GM18508 (cell line): ENCODE measurements around the gene BICD1.
"Not testable (repeated sequence)": the region's sequence is repeated elsewhere in the genome, so short reads cannot be mapped to it uniquely, and the experiment has no call there.

Experiments
- ATAC-seq: cut with Tn5 transposase; IDR thresholded peaks from one replicate; pipeline ENCODE4 v1.9.1; 2021; ENCODE audit warnings: moderate number of reproducible peaks; ENCODE audit not compliant: insufficient read depth, unreplicated experiment

The BICD1 gene

DNA sequence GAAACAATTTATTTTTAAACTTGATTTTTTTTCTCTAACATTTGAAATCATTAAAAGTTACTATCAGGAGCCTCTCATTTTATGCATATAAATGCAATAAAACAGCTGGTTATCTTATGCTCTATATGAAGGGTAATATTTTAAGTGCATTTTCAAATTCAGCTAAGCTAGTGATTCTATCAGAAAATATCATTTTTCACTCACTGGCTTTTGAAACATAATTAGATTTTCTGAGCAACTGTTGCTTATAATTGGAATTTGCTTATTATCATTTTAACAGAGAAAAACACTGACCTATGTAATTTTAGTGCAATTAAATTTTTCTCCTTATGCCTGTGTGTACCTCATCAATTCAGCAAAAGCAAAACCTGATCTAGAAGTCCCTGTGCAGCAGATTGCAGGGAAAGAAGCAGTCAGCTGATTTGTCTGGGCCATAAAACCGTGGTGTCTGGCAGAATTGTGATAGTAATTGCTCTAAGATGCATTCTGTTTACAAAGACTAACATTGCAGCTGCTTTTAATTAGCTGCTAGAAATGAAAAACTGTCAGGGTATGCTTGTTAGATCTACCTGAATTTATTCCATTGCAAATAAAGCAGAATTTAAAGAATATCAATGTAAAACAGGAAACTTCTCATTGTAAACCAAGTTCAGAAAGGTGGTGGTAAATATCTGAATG lies 75.0 kb downstream of the BICD1 start:
- ATAC-seq, result no peak

DNA sequence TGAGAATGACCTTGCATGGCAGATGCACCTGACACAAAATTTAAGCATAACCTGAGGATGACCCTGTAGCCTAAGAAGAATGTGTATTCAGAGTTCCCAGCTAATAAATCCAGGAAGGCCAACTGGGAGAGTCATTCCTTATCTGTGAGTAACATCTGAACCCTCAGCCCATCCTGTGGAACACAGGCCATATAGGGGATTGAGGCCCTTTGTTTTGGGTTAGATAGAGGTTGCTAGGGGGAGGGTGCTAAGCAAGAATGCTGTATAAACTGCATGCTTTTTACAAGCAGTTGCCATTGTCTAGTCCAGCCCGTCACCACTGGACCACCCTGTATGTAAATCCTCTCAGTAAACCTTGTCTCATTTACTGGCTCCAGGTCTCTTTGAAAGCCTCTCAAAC lies 77.0 kb downstream of the BICD1 start:
- no peak for ATAC-seq

DNA sequence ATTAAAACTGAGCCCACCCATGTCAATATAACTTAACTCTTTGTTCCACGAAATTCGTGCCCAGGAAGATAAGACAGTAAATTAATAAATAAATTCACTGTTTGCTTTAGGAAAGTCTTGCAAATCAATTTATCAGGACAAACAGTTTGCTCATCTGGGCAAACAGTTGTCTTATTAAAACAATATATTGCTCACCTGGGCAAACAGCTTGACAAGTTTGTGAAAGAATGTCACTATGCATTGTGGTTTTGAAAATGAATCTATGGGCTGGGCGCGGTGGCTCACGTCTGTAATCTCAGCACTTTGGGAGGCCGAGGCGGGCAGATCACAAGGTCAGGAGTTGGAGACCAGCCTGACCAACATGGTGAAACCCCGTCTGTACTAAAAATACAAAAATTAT lies 80.5 kb downstream of the BICD1 start:
- not testable (repeated sequence) for ATAC-seq

DNA sequence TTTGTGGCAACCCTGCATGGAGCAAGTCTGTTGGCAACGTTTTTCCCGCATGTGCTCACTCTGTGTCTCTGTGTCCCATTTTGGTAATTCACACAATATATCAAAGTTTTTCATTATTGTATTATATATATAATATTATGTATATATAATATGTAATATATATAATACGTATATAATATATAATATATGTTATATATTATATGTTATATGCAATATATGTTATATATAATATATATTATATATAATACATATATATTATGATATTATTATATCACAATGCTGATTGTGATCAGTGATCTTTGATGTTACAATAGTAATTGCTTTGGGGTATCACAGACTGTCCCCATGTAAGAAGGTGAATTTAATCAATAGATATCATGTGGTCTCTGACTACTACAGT lies 84.8 kb downstream of the BICD1 start:
- ATAC-seq, result no peak

DNA sequence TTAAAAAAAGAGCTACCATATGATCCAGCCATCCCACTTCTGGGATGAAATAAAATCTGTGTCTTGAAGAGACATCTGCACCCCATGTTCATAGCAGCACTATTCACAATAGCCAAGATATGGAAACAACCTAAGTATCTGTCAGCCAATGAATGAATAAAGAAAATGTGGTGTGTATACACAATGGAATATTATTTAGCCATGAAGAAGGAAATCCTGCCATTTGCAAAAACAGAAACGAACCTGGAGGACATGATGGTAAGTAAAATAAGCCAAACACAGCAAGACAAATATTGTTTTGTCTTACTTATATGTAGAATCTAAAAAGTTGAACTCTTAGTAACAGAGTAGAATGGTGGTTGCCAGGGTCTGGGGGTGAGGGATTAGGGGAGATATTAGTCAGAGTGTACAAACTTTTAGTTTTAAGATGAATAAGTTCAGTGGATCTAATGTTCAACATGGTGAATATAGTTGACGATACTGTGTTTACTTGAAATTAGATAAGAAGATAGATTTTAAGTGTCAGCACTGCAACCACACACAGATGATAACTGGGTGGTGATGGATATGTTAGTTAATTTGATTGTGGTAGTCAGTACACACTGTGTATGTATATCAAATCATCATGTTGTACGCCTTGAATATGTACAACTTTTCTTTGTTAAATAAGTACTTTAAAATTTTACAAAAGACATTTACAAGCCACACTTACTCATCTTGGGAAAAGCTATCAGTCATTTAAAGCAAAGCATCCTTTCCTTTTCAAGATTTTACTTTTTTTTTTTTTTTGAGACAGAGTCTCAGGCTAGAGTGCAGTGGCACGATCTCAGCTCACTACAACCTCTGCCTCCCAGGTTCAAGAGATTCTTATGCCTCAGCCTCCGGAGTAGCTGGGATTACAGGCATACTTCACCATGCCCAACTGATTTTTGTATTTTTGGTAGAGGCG lies 89.9 kb downstream of the BICD1 start:
- no peak for ATAC-seq

DNA sequence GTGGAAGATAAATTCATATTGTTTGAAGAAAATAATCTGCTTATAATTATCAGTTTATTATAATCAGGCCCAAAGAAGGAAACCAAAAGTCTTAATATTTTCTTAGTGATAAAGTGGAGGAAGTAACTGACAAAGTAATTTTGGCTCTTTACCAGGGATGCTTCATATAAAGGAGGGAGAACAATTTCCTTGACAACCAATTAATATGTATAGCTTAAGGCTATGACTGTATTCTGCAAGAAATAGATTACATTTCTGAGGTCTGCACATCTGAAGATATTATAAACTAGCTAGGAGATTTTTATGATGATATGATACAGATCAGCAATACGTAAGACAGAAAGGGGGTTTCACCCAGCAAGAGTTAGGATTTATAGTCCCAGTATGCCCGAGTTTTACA lies 90.8 kb downstream of the BICD1 start:
- ATAC-seq, result no peak

DNA sequence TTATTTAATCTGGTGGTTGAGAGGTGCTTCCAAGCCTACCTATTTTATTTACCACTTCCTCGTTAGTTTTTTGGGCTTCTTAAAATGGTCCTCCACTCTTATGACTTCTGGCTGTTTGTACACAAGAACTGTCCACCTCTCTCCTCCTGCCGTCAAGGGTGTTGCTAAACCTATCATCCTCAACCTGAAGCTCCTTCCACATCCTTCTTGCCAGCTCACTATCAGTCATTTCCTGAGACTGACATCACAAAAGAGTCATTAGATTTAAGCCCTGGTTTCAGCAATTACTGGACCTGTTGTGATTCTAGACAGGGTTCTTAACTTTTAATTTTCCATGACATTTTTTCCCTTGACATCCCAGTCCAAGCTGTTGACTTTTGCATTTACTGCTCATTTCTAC lies 91.9 kb downstream of the BICD1 start:
- ATAC-seq, result no peak

DNA sequence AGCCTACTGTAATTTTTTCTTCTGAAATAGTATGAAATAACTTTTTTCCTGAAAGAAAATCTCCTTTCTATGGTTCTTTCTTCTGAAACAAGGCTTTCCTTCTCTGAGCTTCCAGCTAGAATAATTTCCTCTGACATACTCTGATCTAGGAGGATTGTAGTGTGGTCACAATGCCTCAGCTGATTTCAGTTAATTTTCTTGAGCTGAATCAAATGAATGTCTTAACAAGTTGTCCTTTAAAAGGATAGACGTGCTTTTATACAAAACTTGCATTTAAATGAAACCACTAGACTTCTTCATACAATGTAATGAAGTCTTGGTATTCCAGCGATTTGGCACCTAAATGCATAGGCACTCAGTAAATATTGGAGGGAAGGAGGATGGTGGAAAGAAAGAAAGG lies 94.4 kb downstream of the BICD1 start:
- no peak for ATAC-seq

DNA sequence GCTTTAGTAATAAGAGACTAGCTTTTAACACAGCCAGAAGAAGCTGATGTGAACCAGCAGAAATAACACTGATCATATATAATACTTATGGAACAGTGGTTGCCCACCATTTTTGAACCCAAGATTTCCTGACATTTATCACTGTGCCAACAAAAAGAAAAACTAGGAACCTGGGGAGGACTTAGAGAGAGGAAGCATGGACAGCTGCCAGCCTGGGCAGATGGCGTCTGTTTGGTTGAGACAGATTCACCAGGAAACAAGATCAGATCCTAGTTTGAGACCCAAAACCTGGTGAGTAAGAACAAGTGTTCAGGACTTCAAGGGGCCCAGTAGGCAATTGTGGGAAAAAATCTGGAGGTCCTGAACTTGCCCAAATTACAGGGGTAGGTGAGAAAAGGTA lies 95.3 kb downstream of the BICD1 start:
- ATAC-seq, result no peak

DNA sequence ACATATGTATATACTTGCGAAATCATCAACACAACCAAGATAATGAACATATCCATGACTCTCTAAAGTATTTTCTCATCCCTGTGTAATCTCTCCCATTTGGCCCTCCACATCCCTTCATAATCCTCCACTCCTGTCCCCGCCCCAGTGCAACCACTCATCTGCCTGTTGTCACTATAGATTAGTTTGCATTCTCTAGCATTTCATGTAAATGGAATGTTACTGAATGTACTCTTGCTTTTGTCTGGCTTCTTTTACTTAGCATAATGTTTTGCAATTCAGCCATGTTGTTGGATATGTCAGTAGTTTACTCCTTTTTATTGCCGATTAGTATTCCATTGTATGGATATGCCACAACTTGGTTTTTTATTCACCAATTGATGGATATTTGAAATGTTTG lies 99.1 kb downstream of the BICD1 start:
- no peak for ATAC-seq

DNA sequence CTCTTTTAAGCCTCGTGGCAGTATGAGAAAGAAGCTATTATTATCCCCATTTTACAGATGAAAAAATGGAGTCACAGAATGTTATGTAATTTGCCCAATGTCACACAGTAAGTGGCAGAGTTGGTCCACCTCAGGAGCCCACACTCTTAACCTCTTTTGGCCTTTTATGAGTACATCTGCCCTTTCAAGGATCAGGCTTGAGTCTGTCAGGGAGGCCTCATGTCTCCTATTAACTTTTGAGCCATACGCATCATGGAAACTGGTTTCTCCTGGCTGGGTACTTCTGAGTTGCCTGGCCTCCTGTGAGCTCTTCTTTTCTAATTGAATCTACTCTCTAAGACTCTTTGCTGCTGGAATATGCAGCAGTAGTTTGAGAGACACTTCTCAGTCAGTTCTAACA lies 101.7 kb downstream of the BICD1 start:
- ATAC-seq, result no peak

DNA sequence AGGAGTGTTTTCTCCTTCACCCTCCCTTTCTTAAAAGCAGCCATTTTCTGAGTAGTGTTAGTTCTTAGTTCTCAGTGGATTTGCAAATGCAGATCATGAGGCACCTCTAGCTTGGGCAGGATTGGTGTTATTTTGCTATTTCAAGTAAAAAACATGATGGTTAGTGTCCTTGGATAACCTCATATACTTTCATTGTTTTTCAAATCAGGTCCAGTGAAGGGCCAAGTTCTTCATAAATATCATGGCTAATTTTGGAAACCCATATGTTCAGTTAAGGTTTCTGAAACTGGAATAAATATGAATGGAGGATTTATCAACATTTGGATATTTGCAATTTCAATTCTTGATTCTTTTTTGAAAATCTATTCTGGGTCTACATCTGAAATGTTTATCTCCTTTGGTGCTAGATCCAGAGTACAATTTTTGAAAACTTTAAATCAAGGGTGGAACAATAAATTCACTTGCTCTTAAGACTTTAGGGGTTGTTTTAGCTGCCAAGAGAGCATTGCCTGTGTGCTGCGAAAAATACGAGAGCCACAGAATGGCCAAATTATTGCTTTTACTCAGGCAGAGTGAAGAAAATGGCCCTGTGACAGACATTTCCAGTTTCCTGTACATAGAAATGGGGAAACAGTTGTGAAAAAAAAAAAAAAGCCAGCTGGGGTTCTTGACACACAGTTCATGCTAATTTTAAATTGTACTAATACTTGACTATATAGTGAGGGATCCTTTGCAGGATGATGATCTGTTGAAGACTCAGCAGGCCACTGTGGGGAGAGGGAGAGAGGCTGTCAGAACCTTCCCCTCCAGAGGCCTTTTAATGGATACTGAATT lies 104.6 kb downstream of the BICD1 start:
- no peak for ATAC-seq

DNA sequence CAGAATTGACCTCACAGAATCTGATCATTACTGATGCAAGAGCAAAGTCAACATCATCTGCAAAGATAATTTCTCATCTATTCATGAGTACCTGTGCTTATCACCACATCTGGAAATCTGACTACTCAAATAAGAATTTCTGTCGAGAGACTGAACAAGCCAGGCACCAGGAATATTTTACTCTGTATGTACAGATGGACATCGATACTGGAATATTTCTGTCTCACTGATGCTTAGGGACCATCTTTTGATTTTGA lies 105.2 kb downstream of the BICD1 start:
- ATAC-seq, result no peak

DNA sequence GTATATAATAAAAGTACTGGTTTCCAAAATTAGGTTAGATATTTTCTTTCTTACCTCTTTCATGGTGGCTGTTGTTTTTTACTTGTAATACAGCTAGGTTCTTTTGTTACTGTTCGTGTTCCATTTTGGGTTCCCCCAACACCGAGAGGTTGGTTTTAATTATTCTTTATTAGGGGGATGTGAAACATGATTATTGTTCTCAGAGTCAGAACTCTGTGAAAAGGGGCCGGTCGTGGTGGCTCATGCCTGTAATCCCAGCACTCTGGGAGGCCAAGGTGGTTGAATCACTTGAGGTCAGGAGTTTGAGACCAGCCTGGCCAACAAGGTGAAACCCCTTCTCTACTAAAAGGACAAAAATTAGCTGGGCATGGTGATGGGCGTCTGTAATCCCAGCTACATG lies 108.1 kb downstream of the BICD1 start:
- ATAC-seq, result no peak

DNA sequence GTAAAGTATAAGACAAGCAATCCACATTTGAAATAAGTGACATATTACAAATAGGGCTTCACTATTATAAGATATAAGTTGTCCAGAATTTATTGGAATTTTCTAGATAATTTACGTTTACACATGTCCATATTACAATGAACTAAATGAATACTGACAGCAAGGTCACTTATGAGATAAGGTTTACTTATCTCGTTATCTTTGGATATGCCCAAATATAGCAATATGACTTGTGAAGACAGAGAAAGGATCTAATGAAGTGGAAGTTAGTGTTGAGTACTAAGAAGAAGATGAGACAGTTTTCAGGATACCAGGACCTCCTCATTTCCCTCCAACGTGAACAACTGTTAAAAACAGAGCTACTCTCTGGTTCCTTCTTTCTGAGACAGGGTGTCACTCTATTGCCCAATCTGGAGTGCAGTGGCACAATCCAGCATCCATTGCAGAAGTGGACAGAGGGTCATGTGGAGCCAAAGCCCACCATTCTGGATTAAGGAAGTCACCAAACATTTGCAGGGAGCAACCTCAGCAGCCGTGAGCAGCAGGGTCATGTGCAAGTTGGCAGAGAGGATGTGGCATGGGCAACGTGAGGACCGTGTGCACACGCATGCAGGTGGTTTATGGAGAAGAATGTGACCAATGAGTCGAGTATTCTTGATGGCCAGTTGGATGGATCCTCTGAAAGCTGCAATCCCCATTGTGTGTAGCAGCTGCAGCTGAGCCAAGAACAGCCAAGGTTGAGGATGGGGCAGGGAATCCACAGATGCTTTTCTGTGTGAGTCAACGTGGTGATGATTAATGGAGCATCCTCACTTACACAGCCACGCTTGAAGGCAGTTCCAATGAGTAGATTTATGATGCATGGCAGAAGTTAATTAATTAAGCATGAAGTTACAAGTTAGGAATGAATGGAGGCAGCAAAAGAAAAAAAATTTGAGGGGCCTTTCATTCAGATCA lies 111.0 kb downstream of the BICD1 start:
- no peak for ATAC-seq

DNA sequence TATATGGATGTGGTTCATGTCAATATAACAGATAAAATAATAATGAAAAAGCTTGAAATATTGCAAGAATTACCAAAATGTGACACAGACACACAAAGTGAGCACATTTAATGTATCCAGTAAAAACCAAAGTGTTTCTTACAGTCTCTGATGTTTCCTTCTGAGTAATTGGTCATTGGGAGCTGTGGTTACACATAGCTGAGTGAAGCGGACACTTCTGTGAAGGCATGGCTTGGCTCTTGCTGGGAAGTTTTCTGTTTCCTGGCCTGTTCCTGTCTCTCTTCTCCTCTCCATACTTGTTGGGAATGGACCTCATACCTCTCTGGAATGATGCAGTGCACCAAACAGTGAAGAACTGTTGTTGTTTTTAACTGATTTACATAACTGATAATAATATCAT lies 117.3 kb downstream of the BICD1 start:
- ATAC-seq, result no peak

DNA sequence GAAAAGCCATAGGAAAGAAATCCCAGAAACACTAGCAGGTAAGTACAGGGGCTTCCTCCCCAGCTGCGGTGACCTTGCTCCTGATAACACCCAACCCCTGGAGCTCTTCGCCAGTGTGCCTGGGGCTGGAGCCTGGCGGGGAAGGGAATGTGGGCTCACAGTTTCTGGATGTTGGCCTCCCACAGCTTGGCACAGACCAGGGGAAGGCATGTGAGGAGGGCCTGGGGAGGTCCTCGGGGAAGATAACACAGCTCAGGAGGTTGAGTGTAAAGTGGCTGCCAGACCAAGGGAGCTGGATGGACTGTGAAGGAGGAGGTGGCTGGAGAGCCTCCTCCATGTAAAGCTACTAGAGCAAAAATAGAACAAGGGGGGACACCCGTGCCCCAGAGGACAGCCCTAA lies 120.1 kb downstream of the BICD1 start:
- no peak for ATAC-seq

DNA sequence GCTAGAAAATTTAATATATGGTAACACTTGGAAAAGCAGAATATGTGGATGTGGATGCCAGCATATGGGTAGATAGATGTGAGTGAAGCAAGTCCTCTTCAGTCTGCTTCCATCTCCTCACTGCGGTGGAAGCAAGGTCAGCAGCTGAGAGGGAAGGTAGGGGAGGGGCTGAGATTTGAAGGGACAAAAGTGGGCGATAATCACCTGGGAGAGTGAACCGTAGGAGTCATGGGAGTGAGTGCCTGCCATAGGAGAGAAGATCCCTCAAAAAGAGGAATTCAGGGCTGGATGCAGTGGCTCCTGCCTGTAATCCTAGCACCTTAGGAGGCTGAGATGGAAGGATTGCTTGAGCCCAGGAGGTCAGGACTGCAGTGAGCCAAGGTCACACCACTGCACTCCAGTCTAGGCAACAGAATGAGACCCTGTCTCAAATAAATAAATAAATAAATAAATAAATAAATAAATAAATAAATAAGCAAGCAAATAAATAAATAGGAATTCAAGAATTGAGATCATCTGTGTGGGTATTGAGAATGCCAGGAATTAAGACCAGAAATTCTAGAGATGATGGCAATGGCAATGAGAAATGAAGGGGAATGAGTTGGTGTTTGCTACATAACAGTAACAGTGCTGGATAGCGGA lies 123.4 kb downstream of the BICD1 start:
- ATAC-seq, result no peak

DNA sequence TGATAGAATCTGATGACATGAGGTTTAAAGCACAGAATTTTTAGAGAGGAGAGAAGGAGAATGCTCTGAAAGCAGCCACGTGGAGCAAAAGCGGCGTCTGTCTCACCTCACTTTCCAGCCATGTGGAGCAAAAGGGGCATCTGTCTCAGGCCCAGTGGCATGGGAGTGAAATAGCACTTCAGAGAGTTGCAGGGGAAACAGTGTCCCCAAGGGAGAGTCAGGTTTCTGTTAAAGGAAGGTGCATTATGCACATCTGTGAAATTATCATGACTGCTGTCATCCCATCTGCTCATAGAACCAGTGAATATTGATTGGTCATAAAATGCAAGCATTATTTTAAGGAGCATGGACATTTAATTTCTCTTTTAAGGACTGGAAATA lies 124.0 kb downstream of the BICD1 start:
- ATAC-seq, result no peak

DNA sequence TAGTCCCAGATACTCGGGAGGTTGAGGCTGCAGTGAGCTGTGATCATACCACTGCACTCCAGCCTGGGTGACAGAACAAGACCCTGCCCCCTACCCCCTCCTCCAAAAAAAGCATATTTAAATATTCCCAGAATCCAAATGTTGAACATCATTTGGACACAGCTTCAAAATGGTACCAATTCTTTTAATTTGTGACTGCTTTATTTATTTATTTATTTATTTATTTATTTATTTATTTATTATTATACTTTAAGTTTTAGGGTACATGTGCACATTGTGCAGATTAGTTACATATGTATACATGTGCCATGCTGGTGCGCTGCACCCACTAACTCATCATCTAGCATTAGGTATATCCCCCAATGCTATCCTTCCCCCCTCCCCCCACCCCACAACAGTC lies 124.7 kb downstream of the BICD1 start:
- ATAC-seq, result not testable (repeated sequence)
